ENCODE data around the gene RPS6KA4.

Gene RPS6KA4

GRCh38 chr11:64358907-64359711, at the start of gene RPS6KA4:
TSS of gene RPS6KA4 (plus strand) at chr11:64359162. CDS start at chr11:64359236, 74 bp downstream.
- Histone ChIP-seq H3K9ac (peak within 1 kb of the TSS; percentile 74; the same call in 1 of the 2 replicates), H3K27me3 (ENCODE audit: insufficient read depth, low read depth) (no peaks in the 10 kb centered on the region), H3K36me3 (ENCODE audit: insufficient read depth) (peaks cover 5% of the 10 kb centered on the region; the same call in 1 of the 2 replicates), H2AFZ (ENCODE audit: low read depth) (peak within 1 kb of the TSS; percentile 87), H3K4me2 (peak within 1 kb of the TSS; percentile 93), H3K79me2 (ENCODE audit: insufficient read depth, low read depth) (no peaks in the 10 kb centered on the region), H3K4me3 (IDR thresholded peaks at IDR 0.05; ENCODE audit: insufficient read depth, low read depth, low read length) (no peak within 1 kb of the TSS), H4K20me1 (ENCODE audit: insufficient read depth) (no peaks in the 10 kb centered on the region), H3K4me1 (ENCODE audit: low read depth, poor library complexity, severe bottlenecking) (peaks cover 38% of the 10 kb centered on the region), H3K27ac (no peak within 1 kb of the TSS)
- no peak for TF ChIP-seq CTCF (conservative IDR thresholded peaks at IDR 0.05; ENCODE audit: low read depth, low read length)

DNA sequence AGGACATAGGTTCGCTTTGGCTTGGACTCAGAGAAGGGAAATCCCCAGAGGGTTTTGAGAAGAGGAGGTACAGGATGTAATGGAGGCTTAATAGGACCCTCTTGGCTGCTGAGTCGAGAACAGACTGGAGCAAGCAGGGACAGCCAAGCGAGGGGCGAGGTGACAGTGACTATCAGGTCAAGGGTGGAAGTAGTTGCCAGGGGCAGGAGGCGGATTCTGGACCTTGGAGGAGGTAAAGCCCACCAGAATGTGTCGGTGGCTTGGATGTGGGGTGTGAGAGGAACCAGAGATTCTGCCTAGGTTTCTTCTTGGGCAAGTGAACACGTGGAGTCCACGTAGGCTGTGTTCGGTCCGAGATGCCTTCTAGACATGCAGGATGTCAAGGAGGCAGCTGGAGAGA, 46.0 kb upstream of the RPS6KA4 start:
- Histone ChIP-seq H3K4me2 (no peak overlapping the region), H2AFZ (ENCODE audit: low read depth) (no peak overlapping the region), H3K4me3 (IDR thresholded peaks at IDR 0.05; ENCODE audit: insufficient read depth, low read depth, low read length) (no peak overlapping the region), H3K79me2 (ENCODE audit: insufficient read depth, low read depth) (peaks cover 43% of the 10 kb centered on the region; the same call in 1 of the 2 replicates), H3K27ac (no peak overlapping the region), H3K9ac (no peak overlapping the region), H3K27me3 (ENCODE audit: insufficient read depth, low read depth) (no peaks in the 10 kb centered on the region), H3K36me3 (ENCODE audit: insufficient read depth) (no peaks in the 10 kb centered on the region), H4K20me1 (ENCODE audit: insufficient read depth) (no peaks in the 10 kb centered on the region), H3K4me1 (ENCODE audit: low read depth, poor library complexity, severe bottlenecking) (peaks cover 40% of the 10 kb centered on the region)
- no peak for TF ChIP-seq CTCF (conservative IDR thresholded peaks at IDR 0.05; ENCODE audit: low read depth, low read length)

DNA sequence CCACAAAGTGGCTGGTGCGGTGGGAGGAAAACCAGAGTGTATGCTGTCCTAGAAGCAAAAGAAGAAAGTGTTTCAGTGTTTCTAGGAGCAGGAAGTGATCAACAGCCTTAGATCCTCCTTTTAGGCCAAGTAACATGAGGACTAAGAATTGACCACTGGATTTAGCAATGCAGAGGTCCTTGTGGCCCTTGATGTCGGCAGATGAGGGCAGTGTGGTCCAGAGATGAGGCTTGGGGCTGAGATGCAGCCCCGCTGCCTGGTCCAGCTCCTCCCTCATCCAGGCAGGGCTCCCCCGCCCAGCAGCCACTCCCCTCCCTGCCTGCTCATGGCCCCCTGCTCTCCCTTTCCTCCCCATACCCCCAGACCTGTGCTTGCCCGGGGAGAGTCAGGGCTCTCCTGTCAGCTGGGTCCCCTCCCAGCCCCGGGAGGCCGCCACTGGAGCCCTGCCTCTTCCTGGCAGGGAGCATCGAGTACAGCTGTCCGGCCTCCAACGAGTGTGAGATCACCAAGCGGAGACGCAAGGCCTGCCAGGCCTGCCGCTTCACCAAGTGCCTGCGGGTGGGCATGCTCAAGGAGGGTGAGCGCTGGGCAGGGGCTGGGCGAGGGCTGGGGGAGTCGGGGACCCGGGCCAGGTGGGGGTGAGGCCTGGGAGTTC, 45.3 kb upstream of the RPS6KA4 start:
- no peak overlapping the region for H3K9ac ChIP-seq
- no peak overlapping the region for H3K27ac ChIP-seq
- H3K79me2 ChIP-seq (ENCODE audit: insufficient read depth, low read depth): peaks cover 38% of the 10 kb centered on the region; the same call in 1 of the 2 replicates
- no peak overlapping the region for H3K4me2 ChIP-seq
- no peak overlapping the region for H3K4me3 ChIP-seq (IDR thresholded peaks at IDR 0.05; ENCODE audit: insufficient read depth, low read depth, low read length)
- H2AFZ ChIP-seq (ENCODE audit: low read depth): no peak overlapping the region
- H3K27me3 ChIP-seq (ENCODE audit: insufficient read depth, low read depth): no peaks in the 10 kb centered on the region
- no peaks in the 10 kb centered on the region for H4K20me1 ChIP-seq (ENCODE audit: insufficient read depth)
- no peaks in the 10 kb centered on the region for H3K36me3 ChIP-seq (ENCODE audit: insufficient read depth)
- TF ChIP-seq CTCF (conservative IDR thresholded peaks at IDR 0.05; ENCODE audit: low read depth, low read length): no peak
- peaks cover 37% of the 10 kb centered on the region for H3K4me1 ChIP-seq (ENCODE audit: low read depth, poor library complexity, severe bottlenecking)

DNA sequence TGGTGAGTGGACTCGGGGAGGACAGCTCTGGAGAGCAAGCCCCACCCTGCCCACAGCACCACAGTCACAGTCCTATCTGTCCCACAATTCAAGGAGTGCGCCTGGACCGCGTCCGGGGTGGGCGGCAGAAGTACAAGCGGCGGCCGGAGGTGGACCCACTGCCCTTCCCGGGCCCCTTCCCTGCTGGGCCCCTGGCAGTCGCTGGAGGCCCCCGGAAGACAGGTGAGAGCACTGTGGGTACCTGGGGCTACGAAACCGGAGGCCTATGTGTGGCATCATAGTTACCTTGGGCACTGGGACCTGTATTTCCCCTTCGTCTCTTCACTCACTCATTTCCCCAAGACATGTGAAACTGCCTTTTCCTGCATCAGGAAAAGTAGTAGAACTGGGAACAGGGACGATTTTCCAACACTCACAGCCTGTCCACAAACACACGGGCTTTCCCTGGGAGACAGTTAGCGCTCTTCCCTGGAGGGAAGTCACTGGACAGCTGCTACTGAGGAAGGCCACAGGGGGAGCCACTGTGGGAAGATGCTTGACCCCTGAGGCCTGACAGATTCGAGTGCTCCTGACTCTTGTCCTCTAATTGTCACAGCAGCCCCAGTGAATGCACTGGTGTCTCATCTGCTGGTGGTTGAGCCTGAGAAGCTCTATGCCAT, 44.7 kb upstream of the RPS6KA4 start:
- Histone ChIP-seq H3K4me2 (no peak overlapping the region), H3K9ac (no peak overlapping the region), H3K36me3 (ENCODE audit: insufficient read depth) (no peaks in the 10 kb centered on the region), H3K4me1 (ENCODE audit: low read depth, poor library complexity, severe bottlenecking) (peaks cover 37% of the 10 kb centered on the region), H4K20me1 (ENCODE audit: insufficient read depth) (no peaks in the 10 kb centered on the region), H3K27ac (no peak overlapping the region), H2AFZ (ENCODE audit: low read depth) (no peak overlapping the region), H3K4me3 (IDR thresholded peaks at IDR 0.05; ENCODE audit: insufficient read depth, low read depth, low read length) (no peak overlapping the region), H3K79me2 (ENCODE audit: insufficient read depth, low read depth) (peaks cover 34% of the 10 kb centered on the region; the same call in 1 of the 2 replicates), H3K27me3 (ENCODE audit: insufficient read depth, low read depth) (no peaks in the 10 kb centered on the region)
- no peak for TF ChIP-seq CTCF (conservative IDR thresholded peaks at IDR 0.05; ENCODE audit: low read depth, low read length)
